ENCODE data around the gene ARID1B.

The ARID1B gene

DNA sequence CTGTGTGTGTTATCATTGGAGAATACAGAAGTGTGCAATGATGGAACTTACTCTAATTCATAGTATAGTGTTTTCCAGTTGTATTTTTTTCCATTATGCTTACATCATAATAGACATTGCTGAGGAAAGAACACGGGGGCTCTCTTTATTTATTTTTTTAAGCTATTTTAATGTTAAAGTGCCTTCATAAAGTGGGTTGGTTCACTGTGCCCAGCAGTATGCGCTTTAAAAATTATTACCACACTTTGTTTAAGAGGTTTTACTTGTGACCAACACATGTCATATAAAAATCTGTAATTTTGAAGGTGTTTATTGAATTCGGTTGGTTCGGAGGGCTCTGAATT is 330.4 kb downstream of the ARID1B start:
- Histone ChIP-seq H3K9me3 (no peaks in the 10 kb centered on the region), H3K27me3 (no peaks in the 10 kb centered on the region), H3K4me3 (ENCODE audit: low read depth in 1 of 2, low read length in 1 of 2) (no peak overlapping the region), H3K4me1 (ENCODE audit: control insufficient read depth in 1 of 2, insufficient read depth in 1 of 2, low read depth in 1 of 2, low read length in 1 of 2) (no peaks in the 10 kb centered on the region), H3K27ac (no peak overlapping the region), H3K36me3 (peaks cover 10% of the 10 kb centered on the region)
- TF ChIP-seq, protein P1, sequence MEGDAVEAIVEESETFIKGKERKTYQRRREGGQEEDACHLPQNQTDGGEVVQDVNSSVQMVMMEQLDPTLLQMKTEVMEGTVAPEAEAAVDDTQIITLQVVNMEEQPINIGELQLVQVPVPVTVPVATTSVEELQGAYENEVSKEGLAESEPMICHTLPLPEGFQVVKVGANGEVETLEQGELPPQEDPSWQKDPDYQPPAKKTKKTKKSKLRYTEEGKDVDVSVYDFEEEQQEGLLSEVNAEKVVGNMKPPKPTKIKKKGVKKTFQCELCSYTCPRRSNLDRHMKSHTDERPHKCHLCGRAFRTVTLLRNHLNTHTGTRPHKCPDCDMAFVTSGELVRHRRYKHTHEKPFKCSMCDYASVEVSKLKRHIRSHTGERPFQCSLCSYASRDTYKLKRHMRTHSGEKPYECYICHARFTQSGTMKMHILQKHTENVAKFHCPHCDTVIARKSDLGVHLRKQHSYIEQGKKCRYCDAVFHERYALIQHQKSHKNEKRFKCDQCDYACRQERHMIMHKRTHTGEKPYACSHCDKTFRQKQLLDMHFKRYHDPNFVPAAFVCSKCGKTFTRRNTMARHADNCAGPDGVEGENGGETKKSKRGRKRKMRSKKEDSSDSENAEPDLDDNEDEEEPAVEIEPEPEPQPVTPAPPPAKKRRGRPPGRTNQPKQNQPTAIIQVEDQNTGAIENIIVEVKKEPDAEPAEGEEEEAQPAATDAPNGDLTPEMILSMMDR (IDR thresholded peaks at IDR 0.05), result no peak

DNA sequence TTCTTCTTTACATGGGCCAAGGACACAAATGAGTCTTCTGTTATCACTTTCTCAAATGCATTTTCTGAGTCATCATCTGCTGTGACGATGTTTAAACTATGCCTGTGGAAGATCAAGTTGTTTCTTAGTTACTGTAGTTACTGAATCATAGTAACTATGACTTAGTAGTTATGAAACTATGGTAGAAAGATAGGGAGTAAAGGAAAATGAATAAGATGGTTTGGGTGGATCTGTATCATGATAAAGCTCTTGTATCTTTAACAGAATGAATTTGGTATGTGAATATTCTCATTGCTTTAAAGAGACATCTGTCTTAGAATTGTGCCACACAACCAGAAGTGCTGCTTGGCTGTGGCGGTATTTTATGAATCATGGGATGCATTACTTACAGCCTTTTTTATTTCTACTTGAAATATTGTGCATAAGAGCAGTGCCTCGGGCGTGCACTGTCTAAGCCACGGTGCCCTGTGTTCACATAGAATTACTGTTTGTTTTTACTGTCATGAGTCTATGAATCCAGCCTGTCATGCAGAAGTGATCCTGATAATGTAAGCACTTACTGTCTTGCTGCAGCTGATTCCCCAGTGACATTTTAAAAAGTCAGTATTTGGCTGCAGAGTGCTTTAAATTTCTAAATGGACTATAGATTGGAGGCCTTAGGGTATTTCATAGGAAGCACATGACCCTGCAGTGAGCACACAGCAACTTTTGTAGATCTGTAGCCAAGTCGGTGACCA is 330.9 kb downstream of the ARID1B start:
- no peak overlapping the region for H3K27ac ChIP-seq
- no peaks in the 10 kb centered on the region for H3K27me3 ChIP-seq
- peaks cover 10% of the 10 kb centered on the region for H3K36me3 ChIP-seq
- TF ChIP-seq, protein P1 (IDR thresholded peaks at IDR 0.05), result no peak
- H3K9me3 ChIP-seq, result no peaks in the 10 kb centered on the region
- no peak overlapping the region for H3K4me3 ChIP-seq (ENCODE audit: low read depth in 1 of 2, low read length in 1 of 2)
- no peaks in the 10 kb centered on the region for H3K4me1 ChIP-seq (ENCODE audit: control insufficient read depth in 1 of 2, insufficient read depth in 1 of 2, low read depth in 1 of 2, low read length in 1 of 2)

- peaks cover 10% of the 10 kb centered on the region for H3K36me3 ChIP-seq
- no peak overlapping the region for H3K27ac ChIP-seq
- H3K9me3 ChIP-seq, result no peaks in the 10 kb centered on the region
- no peak overlapping the region for H3K4me3 ChIP-seq (ENCODE audit: low read depth in 1 of 2, low read length in 1 of 2)
- H3K27me3 ChIP-seq, result no peaks in the 10 kb centered on the region
- TF ChIP-seq, protein P1 (IDR thresholded peaks at IDR 0.05), result no peak
- H3K4me1 ChIP-seq (ENCODE audit: control insufficient read depth in 1 of 2, insufficient read depth in 1 of 2, low read depth in 1 of 2, low read length in 1 of 2), result no peaks in the 10 kb centered on the region
Observed at GRCh38 chr6:157108923-157109322, 331.7 kb downstream of the ARID1B start.

- H3K36me3 ChIP-seq, result peaks cover 10% of the 10 kb centered on the region
- no peaks in the 10 kb centered on the region for H3K27me3 ChIP-seq
- H3K9me3 ChIP-seq, result no peaks in the 10 kb centered on the region
- TF ChIP-seq, protein P1 (IDR thresholded peaks at IDR 0.05), result no peak
- no peak overlapping the region for H3K4me3 ChIP-seq (ENCODE audit: low read depth in 1 of 2, low read length in 1 of 2)
- H3K27ac ChIP-seq, result no peak overlapping the region
- H3K4me1 ChIP-seq (ENCODE audit: control insufficient read depth in 1 of 2, insufficient read depth in 1 of 2, low read depth in 1 of 2, low read length in 1 of 2), result no peaks in the 10 kb centered on the region
Observed at GRCh38 chr6:157110607-157111006, 333.4 kb downstream of the ARID1B start.

DNA sequence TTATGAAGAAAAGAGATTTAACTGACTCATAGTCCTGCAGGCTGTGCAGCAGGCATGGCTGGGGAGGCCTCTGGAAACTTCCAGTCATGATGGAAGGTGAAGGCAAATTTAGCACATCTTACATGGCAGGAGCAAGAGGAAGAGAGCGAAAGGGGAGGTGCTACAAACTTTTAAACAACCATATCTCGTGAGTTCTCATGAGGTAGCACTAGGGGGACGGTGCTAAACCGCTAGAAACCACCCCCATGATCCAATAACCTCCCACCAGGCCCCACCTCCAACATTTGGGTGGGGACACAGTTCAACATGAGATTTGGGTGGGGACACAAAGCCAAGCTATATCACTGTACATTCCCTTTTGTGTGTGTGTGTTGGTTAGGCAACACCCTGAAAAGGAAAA is 336.2 kb downstream of the ARID1B start:
- Histone ChIP-seq H3K36me3 (peaks cover 10% of the 10 kb centered on the region), H3K4me1 (ENCODE audit: control insufficient read depth in 1 of 2, insufficient read depth in 1 of 2, low read depth in 1 of 2, low read length in 1 of 2) (no peaks in the 10 kb centered on the region), H3K9me3 (no peaks in the 10 kb centered on the region), H3K27ac (no peak overlapping the region), H3K4me3 (ENCODE audit: low read depth in 1 of 2, low read length in 1 of 2) (no peak overlapping the region), H3K27me3 (no peaks in the 10 kb centered on the region)
- TF ChIP-seq, protein P1 (IDR thresholded peaks at IDR 0.05), result no peak

Data from neutrophil (primary cell).